Measurements from ENCODE around the gene OR6T1.

Gene OR6T1, protein sequence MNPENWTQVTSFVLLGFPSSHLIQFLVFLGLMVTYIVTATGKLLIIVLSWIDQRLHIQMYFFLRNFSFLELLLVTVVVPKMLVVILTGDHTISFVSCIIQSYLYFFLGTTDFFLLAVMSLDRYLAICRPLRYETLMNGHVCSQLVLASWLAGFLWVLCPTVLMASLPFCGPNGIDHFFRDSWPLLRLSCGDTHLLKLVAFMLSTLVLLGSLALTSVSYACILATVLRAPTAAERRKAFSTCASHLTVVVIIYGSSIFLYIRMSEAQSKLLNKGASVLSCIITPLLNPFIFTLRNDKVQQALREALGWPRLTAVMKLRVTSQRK
- total RNA-seq = 0 reads per million in 3 experiments

DNA sequence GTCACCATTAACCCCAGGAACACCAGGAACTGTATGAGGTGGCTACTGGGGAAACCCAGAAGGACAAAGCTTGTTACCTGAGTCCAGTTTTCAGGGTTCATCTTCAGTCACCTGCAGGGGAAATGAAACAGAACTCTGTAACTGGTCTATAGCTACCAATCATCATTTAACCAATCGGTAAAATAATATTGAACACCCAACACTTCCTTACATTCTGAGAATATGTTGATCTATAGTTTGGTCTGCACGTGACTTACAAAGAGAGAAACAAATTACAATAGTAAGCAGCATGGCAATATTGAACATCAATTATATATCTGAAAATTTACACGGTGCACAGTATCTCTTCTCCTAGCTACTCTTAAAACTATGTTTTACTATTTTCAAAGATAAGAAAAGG lies at the start of gene OR6T1:
OR6T1 (minus strand) TSS at position 101 of the 400 bp plus-strand sequence; CDS start at position 101, 0 bp downstream.
- no peak for DNase-seq

DNA sequence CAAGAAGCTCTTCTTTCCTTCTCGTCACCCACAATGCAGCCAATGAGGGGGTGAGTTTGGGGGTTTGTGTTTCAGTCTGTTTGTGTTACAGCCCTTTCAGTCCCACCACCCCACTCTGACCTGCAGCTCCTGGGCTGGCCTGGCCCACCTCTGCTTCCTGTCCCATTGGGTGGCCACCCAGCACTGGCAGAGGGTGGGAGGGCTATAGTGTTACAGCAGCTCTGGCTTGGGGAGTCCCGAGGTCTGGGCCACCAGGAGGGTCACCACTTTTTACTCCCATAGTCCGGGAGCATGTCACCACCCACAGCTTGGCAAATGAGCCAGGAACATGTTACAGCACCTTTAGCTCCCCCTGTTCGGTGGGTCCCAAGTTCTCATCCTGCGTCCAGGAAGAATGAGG lies 35.7 kb upstream of the OR6T1 start:
- DNase-seq = no peak

DNA sequence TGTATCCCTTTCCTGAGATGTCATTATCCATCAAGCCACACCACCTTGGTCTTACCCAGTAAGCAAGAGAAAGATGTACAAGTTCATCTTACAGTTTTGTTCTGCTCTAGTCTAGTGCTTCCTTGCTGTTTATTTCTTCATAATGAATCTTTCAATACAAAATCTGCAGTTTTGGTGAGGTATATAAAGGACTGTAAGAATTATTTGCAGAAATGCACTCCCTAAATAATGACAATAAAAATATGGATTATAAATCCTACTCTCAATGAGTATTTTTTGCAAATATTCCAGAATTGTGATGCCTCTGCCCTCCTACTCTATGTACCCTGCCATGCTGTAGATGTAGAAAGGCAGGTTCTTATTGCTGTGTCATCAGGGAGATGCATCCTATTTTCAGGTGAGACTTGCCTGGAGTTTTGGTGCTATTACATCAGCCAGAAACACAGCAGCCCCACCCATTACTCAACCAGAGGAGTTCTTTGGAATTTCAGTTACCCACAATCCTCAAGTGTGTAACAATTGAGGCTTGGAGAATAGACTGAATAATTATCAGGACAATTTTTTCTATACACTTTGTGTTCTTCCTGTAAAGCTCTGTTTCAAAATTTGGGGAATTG lies 34.2 kb upstream of the OR6T1 start, which contains the start of gene OR10S1:
OR10S1 (minus strand) TSS at position 51 of the 617 bp plus-strand sequence. CDS start 117 bp downstream, outside the sequence.
- DNase-seq = no peak

DNA sequence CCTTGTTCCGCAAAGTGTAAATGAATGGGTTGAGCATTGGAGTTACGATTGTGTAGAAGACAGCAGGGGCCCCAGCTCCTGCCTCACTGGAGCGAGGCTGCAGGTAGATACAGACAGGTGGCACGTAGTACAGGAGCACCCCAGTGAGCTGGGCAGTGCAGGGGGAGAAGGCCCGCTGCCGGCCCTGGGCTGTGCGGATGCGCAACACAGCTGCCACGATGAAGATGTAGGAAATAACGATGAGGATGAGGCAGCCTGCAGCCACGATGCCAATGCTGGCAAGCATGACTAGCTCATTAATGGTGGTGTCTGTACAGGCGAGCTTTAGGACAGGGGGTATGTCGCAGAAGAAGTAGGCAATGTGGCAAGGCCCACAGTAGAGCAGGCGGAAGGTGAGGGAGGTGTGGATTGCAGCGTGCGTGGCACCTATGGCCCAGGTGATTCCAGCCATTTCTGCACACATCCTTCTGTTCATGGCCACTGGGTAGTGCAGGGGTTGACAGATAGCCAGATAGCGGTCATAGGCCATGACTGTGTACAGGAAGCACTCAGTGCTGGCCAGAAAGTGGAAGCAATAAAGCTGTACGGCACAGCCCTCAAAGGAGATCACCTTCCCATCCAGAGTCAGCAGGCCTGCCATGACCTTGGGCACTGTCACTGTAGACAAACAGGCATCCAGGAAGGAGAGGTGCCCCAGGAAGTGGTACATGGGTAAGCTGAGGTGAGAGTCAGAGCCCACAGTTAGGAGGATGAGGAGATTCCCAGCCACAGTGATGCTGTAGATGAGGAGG lies 33.3 kb upstream of the OR6T1 start:
- no peak for DNase-seq

DNA sequence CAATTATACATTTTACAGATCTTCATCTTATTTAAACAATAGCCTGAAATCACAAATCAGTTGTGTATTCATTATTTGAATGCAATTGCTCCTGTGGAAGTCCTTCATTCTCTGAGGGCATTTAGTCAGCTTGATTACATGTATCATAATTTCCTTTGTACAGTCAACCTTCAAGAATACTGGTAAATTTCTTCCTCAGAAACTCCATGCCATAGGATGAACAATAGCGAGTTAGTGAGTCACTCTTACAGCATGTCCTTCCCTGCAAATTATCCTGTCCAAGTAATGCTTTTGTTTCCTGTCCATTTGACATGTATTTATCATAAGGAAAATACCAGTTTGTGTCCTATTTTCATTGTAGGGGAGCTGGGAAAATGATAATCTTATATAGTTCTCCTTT lies 30.2 kb upstream of the OR6T1 start:
- DNase-seq = no peak

DNA sequence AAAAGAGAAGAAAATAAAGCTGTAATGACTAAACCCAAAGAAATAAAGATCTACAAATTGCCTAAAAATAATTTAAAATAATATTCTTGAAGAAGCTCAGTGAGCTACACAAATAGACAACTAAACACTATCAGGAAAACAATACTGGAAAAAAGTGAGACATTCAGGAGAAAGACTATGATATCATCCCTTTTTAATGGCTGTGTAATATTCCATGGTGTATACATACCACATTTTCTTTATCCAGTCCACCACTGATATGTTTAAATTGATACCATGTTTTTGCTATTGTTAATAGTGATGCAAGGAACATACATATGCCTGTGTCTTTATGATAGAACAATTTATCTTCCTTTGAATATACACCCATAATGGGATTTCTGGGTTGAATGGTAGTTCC lies 13.1 kb upstream of the OR6T1 start:
- no peak for DNase-seq

DNA sequence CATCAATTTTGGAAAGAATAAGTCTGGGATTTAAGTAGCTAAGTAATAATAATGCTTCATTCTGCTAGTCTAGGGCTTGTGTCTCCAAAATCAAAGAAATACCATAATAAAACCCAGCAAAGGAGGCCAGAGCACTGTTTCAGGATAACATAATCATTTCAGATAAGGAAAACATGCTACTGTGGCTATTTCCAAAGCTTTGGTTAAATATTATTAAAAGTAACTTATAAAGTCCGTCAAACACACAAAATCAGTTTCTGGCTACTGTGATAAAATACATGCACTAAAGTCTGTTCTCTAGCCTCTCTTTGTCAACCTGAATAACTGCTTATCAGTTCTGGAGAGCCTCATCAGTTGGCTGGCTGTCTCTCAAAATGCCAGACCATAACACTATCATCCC lies 1.5 kb upstream of the OR6T1 start:
- DNase-seq = no peak

DNA sequence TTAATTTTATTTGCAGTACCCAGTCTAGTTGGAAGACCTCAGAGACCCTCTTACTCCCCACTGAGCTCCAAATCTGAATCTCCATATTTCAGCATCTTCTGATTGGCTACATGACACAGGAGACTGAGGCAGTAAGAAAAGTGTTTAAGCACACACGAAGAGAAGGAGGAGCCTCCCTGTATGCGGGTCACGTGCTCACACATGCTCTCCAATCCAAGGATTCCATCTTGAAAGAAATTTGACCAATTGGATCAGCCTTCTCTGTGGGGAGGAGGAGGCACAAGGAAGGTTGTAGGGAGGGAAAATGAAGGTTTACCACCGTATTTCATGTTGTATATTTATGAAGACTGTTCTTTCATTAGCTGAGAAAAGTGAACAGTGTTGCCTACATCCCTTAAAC lies 1.2 kb downstream of the OR6T1 start:
- DNase-seq = no peak

DNA sequence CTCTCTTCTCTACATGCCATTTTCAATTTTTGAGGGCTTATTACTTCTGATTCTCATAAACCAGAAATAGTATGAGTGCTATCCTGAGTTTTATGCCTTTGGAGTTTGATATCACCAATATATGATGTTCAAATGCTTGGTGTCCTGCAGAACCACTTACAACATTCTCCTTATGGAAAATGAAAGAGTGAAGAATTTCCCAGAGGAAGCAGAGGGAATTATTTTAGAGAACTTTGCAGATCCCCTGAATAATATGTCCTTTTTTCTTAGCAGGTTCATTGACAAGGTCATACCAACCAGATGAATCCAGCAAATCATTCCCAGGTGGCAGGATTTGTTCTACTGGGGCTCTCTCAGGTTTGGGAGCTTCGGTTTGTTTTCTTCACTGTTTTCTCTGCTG lies 4.3 kb downstream of the OR6T1 start, which contains the start of gene OR4D5:
OR4D5 (plus strand) TSS at position 301 of the 400 bp plus-strand sequence; CDS start at position 301, 0 bp downstream.
- no peak for DNase-seq

DNA sequence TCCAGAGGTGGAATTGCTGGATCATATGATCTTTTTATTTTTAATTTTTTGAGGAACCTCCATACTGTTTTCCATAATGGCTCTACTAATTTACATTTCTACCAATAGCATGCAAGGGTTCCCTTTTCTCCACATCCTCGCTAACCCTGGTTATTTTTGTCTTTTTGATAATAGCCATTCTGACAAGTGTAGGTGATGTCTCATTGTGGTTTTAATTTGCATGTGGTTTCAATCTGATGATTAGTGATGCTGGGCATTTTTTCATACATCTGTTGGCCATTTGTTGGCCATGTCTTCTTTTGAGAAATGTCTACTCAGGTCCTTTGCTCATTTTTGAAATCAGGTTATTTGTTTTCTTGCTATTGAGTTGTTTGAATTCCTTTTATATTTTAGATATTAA lies 19.6 kb downstream of the OR6T1 start:
- no peak for DNase-seq

DNA sequence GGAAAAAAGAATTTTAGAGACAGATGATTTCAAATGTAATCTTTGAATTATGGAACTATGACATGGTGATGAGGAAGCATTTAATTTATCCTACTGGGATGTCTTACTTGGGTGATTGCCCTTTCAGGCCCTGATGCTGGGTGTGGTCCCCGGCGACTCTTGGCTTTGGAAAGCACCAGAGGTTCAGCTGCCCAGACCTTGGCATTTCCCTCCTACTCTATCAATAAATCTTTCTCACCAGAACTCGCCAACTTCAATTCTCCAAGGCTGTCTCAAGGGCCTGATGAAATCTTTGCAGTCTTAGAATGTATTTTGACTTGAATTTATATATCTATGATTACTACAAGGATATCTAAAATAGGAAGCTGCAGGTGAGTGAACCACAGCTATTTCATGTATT lies 22.7 kb downstream of the OR6T1 start:
- no peak for DNase-seq

DNA sequence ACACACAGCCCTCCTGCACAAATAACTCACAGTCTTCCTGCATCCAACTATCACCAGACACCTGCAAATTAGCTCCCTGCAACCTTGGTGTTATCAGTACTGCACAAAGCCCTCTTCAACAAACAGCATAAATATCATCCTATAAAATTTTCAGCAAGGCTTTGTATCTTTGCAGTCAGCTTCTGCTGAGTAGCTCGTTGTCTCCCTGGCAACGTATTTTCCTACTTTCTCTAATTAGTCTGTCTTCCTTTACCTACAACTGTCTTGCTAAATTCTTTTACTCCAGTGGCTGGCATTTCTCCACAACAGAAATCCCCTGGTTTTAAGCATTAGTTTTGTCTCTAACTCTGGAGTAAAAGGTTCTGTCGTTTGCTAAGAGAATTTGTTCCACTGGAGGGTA lies 37.8 kb downstream of the OR6T1 start:
- DNase-seq = no peak

DNA sequence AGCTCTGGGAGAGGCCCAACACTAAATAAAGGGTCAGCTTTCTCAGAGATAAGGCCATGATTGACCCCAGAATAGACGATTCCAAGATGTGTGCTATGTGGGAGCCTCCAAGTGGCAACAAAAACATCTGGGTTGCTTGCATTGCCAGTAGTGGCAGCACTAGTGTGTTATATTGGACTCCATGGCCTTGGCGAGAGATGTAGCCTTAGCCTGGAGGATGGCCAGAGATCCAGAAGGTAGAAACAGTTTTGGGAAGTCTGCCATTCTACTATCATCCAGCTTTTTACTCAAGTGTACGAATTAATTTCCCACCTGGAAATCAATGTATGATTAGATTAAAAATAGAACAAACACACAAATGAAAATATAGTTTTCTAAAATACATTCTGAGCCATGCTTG lies 38.7 kb downstream of the OR6T1 start:
- no peak for DNase-seq

DNA sequence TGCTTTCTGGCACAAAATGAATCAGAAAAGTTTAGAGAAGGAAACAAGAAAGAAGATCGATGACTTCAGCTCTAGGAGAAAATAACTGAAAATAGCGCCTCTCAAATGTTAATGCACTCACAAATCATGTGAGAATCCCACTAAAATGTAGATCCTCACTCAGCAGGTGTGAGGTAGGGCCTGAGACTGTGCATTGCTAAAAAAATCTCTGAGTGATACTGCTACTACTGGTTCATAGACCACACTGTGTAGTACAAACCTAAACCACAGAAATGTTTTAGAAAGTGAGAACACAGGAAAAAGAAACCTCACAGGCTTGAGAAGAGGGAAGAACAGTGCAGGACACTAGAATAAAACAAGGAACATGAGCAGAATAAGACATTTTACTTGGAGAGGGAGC lies 39.7 kb downstream of the OR6T1 start:
- DNase-seq = no peak

DNA sequence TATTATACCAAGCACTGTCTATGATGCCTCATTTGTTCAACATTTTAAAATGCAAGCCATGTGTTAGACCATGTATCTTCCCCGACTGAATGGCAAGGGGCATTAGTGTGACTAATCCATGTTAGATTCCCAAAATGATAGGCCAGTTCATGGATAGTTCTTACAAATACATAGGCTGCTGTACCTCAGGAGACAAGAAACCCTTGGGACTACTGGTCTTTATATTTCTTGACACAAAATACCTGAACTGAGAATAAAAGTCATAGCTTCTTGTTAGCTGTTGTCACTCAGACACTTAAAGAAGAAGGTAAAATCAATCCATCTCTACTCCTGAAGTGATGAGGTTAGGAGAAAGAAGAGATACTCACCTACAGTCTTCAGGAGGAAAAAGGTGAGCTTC lies 41.8 kb downstream of the OR6T1 start, which contains the start of gene OR8D4:
OR8D4 (plus strand) TSS at position 301 of the 400 bp plus-strand sequence. CDS start 4,265 bp downstream, outside the sequence.
- DNase-seq = no peak

DNA sequence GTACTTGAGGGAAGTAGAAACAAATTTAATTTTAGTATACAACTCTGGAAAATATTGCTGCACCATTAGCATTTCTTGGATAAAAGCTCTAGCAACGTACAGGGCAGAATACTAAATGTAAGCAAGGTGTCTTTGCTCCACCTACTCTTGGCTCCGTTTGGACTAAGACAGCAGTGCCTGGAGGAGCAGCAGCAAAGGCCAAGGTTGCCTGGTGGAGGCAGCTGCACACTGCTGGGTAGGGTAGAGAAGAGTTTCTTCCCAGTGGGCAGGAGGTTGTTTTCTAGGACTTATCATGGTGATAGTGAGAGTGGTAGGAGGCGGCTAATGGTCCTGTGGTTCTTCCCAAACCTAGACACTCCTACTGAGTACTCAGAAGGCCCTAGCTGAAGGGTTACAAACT lies 43.8 kb downstream of the OR6T1 start:
- no peak for DNase-seq
